ENCODE data around the gene PRKCH. TPM values are rescaled to one million over a fixed set of nuclear protein-coding genes. Genes with fewer than 3 reads are reported as not detected.

The PRKCH gene
- total and polyA plus RNA-seq, 2 experiments from 2014 or later = 2.4 to 3.5 TPM

GRCh38 chr14:61346221-61346620 is 24.8 kb downstream of the PRKCH start:
- Histone ChIP-seq H3K79me2 (ENCODE audit: insufficient read depth) (no peaks in the 10 kb centered on the region), H3K27ac (no peak overlapping the region), H3K9ac (no peak overlapping the region), H2AFZ (no peak overlapping the region), H3K9me2 (ENCODE audit: insufficient read depth) (no peaks in the 10 kb centered on the region), H3K4me1 (ENCODE audit: insufficient read depth) (no peaks in the 10 kb centered on the region), H3K4me2 (ENCODE audit: unreplicated experiment) (no peak overlapping the region), H3K27me3 (replicated peaks; ENCODE audit: insufficient read depth) (no peaks in the 10 kb centered on the region; the same call in none of the 2 replicates), H3F3A (ENCODE audit: insufficient read depth) (no peaks in the 10 kb centered on the region), H4K20me1 (ENCODE audit: insufficient read depth) (no peaks in the 10 kb centered on the region), H3K4me3 (no peak overlapping the region), H3K9me3 (ENCODE audit: low read depth) (no peaks in the 10 kb centered on the region), H3K36me3 (ENCODE audit: low read depth) (no peaks in the 10 kb centered on the region)
- DNase-seq = no peak
- in situ Hi-C loops (cut with MboI) = no loop called here
- 56 to 65% methylated on average over 2 of the region's 2 CpGs for WGBS, 2 experiments (ENCODE audit: low coverage in 1 of 2, low lambda C conversion rate in 2 of 2, missing lambda C conversion rate in 2 of 2)
- no peak for TF ChIP-seq EZH2 (IDR thresholded peaks at IDR 0.05; ENCODE audit: insufficient read depth, poor library complexity, severe bottlenecking)
- TF ChIP-seq EZH2phosphoT487 (IDR thresholded peaks at IDR 0.05; ENCODE audit: insufficient read depth, low read depth) = no peak

GRCh38 chr14:61346793-61347192 is 25.4 kb downstream of the PRKCH start:
- TF ChIP-seq EZH2phosphoT487 (IDR thresholded peaks at IDR 0.05; ENCODE audit: insufficient read depth, low read depth) (no peak), EZH2 (IDR thresholded peaks at IDR 0.05; ENCODE audit: insufficient read depth, poor library complexity, severe bottlenecking) (no peak)
- Histone ChIP-seq H4K20me1 (ENCODE audit: insufficient read depth) (no peaks in the 10 kb centered on the region), H3K79me2 (ENCODE audit: insufficient read depth) (no peaks in the 10 kb centered on the region), H3F3A (ENCODE audit: insufficient read depth) (no peaks in the 10 kb centered on the region), H3K9me2 (ENCODE audit: insufficient read depth) (no peaks in the 10 kb centered on the region), H3K4me3 (no peak overlapping the region), H3K27me3 (replicated peaks; ENCODE audit: insufficient read depth) (no peaks in the 10 kb centered on the region; the same call in none of the 2 replicates), H3K9ac (no peak overlapping the region), H3K27ac (no peak overlapping the region), H3K36me3 (ENCODE audit: low read depth) (no peaks in the 10 kb centered on the region), H2AFZ (no peak overlapping the region), H3K4me1 (ENCODE audit: insufficient read depth) (no peaks in the 10 kb centered on the region), H3K4me2 (ENCODE audit: unreplicated experiment) (no peak overlapping the region), H3K9me3 (ENCODE audit: low read depth) (no peaks in the 10 kb centered on the region)
- in situ Hi-C loops (cut with MboI) = no loop called here
- DNase-seq = no peak
- WGBS, 2 experiments (ENCODE audit: low coverage in 1 of 2, low lambda C conversion rate in 2 of 2, missing lambda C conversion rate in 2 of 2) = 75 to 77% methylated on average over 4 of the region's 4 CpGs

GRCh38 chr14:61347826-61348443 is 26.6 kb downstream of the PRKCH start:
- H3K9me2 ChIP-seq (ENCODE audit: insufficient read depth) = no peaks in the 10 kb centered on the region
- no peaks in the 10 kb centered on the region for H3K79me2 ChIP-seq (ENCODE audit: insufficient read depth)
- no peak for DNase-seq
- no peak overlapping the region for H3K27ac ChIP-seq
- H3K4me3 ChIP-seq = no peak overlapping the region
- TF ChIP-seq EZH2phosphoT487 (IDR thresholded peaks at IDR 0.05; ENCODE audit: insufficient read depth, low read depth) (no peak), EZH2 (IDR thresholded peaks at IDR 0.05; ENCODE audit: insufficient read depth, poor library complexity, severe bottlenecking) (no peak)
- WGBS, 2 experiments (ENCODE audit: low coverage in 1 of 2, low lambda C conversion rate in 2 of 2, missing lambda C conversion rate in 2 of 2) = 57 to 64% methylated on average over 8 of the region's 8 CpGs
- H3K4me1 ChIP-seq (ENCODE audit: insufficient read depth) = no peaks in the 10 kb centered on the region
- H3K36me3 ChIP-seq (ENCODE audit: low read depth) = no peaks in the 10 kb centered on the region
- H3K9me3 ChIP-seq (ENCODE audit: low read depth) = no peaks in the 10 kb centered on the region
- H3K9ac ChIP-seq = no peak overlapping the region
- no peaks in the 10 kb centered on the region for H3F3A ChIP-seq (ENCODE audit: insufficient read depth)
- H4K20me1 ChIP-seq (ENCODE audit: insufficient read depth) = no peaks in the 10 kb centered on the region
- no peak overlapping the region for H3K4me2 ChIP-seq (ENCODE audit: unreplicated experiment)
- H2AFZ ChIP-seq = no peak overlapping the region
- no peaks in the 10 kb centered on the region; the same call in 1 of the 2 replicates for H3K27me3 ChIP-seq (replicated peaks; ENCODE audit: insufficient read depth)
- in situ Hi-C loops (cut with MboI) = no loop called here

GRCh38 chr14:61350427-61351270 is 29.3 kb downstream of the PRKCH start:
- no peaks in the 10 kb centered on the region for H3K4me1 ChIP-seq (ENCODE audit: insufficient read depth)
- no peak overlapping the region for H3K4me3 ChIP-seq
- H3K9me2 ChIP-seq (ENCODE audit: insufficient read depth) = no peaks in the 10 kb centered on the region
- H3K27ac ChIP-seq = no peak overlapping the region
- no peak for DNase-seq
- H3K9ac ChIP-seq = no peak overlapping the region
- H4K20me1 ChIP-seq (ENCODE audit: insufficient read depth) = no peaks in the 10 kb centered on the region
- WGBS, 2 experiments (ENCODE audit: low coverage in 1 of 2, low lambda C conversion rate in 2 of 2, missing lambda C conversion rate in 2 of 2) = 40 to 43% methylated on average over 6 of the region's 6 CpGs
- no peaks in the 10 kb centered on the region for H3F3A ChIP-seq (ENCODE audit: insufficient read depth)
- no peaks in the 10 kb centered on the region; the same call in 1 of the 2 replicates for H3K27me3 ChIP-seq (replicated peaks; ENCODE audit: insufficient read depth)
- H3K4me2 ChIP-seq (ENCODE audit: unreplicated experiment) = no peak overlapping the region
- no peaks in the 10 kb centered on the region for H3K79me2 ChIP-seq (ENCODE audit: insufficient read depth)
- H2AFZ ChIP-seq = no peak overlapping the region
- in situ Hi-C loops (cut with MboI) = no loop called here
- TF ChIP-seq EZH2phosphoT487 (IDR thresholded peaks at IDR 0.05; ENCODE audit: insufficient read depth, low read depth) (no peak), EZH2 (IDR thresholded peaks at IDR 0.05; ENCODE audit: insufficient read depth, poor library complexity, severe bottlenecking) (no peak)
- no peaks in the 10 kb centered on the region for H3K9me3 ChIP-seq (ENCODE audit: low read depth)
- no peaks in the 10 kb centered on the region for H3K36me3 ChIP-seq (ENCODE audit: low read depth)

Data from GM23248 (cell line).